ENCODE data around the gene ATOH8. TPM values are rescaled to one million over a fixed set of nuclear protein-coding genes. Genes with fewer than 3 reads are reported as not detected.
A peak's percentile ranks its signal among the peaks of the same experiment; 100 is the strongest.

The ATOH8 gene
- total RNA-seq, 4 donors from 2014 or later, result 17.1 to 210 (median 45.9) TPM

DNA sequence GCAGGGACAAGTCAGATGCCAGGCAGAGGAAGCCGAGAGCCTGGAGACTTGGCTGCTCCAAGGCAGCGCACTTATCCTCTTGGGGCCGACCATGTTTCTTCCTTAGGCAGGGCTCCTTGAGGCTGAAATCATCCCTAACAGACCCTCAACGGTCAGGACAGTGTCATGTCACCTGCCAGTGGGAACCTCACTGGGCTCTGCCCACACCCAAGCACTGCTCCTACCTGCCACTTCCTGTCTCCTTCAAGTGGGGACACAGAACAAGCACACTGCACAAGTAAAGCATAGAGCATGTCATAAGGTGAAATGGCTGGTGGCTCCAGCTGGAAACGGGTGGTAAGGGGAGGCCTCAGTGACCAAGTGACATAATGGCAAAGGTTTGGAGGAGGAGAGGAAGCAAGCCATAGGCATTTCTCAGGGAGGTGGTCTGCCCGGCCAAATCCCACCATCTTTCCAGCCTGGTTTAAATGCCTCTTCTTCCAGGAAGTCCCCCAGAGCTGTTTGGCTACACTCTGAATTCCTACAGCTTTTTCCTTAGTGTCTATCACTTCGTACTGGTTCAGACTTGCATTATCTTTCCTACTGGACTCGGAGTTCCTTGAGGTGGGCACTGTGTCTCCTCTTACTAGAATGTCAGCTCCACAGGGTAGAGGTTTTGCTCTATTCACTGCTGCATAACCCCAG is 7.3 kb upstream of the ATOH8 start:
- no peak for ATAC-seq (ENCODE audit: low FRiP score)
- DNase-seq (ENCODE audit: low spot score), result no peak
- no peak for TF ChIP-seq CTCF (IDR thresholded peaks at IDR 0.05)

DNA sequence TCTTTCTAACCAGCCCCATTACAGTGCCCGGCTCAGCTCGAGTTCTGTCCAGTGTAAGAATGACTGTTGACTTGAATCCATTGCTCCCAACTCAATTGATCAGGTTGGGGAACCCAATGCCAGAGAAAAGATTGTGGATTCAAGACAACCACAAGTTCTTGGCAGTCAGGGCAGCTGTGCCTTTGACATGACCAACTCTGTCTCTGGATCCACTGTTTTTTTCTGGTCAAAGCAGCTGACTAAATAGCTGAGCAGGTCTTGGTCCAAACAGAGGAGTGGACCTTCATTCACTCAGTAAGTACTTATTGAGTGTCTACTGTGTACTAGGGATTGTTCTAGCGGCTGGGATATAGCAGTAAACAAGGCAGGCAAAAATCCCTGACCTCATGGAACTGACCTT is 6.3 kb upstream of the ATOH8 start:
- ATAC-seq (ENCODE audit: low FRiP score), result no peak
- no peak for DNase-seq (ENCODE audit: low spot score)
- TF ChIP-seq CTCF (IDR thresholded peaks at IDR 0.05), result no peak

- TF ChIP-seq CTCF (IDR thresholded peaks at IDR 0.05), result no peak
- no peak for ATAC-seq (ENCODE audit: low FRiP score)
- no peak for DNase-seq (ENCODE audit: low spot score)
Observed at GRCh38 chr2:85748039-85748734, 5.6 kb upstream of the ATOH8 start.

DNA sequence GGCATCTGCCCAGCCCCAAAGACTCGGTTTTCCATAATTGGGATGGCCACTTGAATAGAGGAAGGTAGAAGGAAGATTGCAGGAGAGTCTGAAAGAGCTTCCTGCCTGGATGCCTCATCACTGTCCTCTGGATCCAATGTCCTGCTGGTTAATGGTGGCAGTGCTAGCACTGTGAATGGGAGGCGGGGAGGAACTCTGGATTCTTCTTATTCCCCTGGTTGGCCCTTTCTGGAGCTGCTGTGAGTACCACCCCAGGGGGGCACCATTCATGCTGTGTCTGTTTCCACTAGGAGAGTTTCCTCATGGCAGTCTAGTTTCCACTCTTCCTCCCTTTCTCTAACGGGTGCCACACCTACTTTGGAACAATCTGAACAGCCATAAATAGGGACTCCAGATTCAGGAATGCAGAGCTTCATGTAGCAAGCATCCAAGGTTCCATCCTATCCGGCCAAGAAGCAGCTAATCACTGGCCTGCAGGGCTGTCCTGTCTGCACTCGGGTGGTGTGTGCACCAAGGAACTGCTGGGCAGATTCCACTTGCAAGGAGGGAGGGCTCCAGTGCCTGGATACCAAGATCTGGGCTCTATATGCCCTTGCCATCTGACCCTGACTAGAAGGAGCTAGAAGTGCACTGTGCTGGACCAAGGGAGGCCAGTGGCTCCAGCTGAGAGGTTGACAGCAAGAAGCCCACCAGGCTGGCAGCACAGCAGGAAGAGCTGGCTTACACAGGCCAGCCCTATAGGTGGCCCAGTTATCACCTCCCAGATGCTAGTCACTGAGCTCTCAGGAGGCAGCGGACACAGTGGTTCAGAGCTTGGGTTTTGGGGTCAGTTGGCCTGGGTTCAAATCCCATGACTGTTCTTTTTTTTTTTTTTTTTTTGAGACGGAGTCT is 4.6 kb upstream of the ATOH8 start:
- DNase-seq (ENCODE audit: low spot score) (no peak), ATAC-seq (ENCODE audit: low FRiP score) (no peak)
- TF ChIP-seq CTCF (IDR thresholded peaks at IDR 0.05), result no peak

GRCh38 chr2:85750587-85751575 is 2.9 kb upstream of the ATOH8 start:
- DNase-seq (ENCODE audit: low spot score) (no peak), ATAC-seq (ENCODE audit: low FRiP score) (peak; percentile 50)
- TF ChIP-seq CTCF (IDR thresholded peaks at IDR 0.05), result peak in 1 of 3 donors; percentile 38

- TF ChIP-seq CTCF (IDR thresholded peaks at IDR 0.05), result no peak
- no peak for ATAC-seq (ENCODE audit: low FRiP score)
Observed at GRCh38 chr2:85751627-85752026, 2.2 kb upstream of the ATOH8 start.

More at GRCh38 chr2:85751627-85752026, 2.2 kb upstream of the ATOH8 start:
- DNase-seq (ENCODE audit: low spot score), result no peak

Measured in omental fat pad (tissue), 4 donors.